Measurements from ENCODE around the gene CCDC192.

DNA sequence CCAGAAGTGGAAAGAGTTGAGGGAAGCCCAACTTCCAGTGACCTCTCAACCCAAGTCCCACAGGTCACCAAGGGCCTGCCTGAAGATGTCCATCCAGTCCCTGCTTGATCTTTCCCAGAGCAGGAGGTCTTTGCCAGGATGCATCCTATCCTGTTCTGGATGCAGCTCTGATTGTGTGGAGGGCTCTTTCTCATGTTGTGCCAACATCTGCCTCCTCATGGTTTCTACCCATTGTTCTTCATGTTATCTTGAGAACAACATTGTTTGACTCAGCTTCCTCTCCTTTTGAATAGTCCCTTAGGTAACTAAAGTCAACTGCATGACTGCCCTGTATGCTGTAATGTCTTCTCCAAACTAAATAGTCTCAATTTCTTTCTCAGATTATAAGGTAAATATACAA lies 169.3 kb downstream of the CCDC192 start:
- TF ChIP-seq FOXM1 (IDR thresholded peaks at IDR 0.05; ENCODE audit: borderline replicate concordance) (no peak), SP1 (IDR thresholded peaks at IDR 0.05) (no peak)

Data from HEK293T (cell line).